PFSK-1 (cell line): Measurements from ENCODE around the gene PTPN7.

Experiments used
- FOXP2 ChIP-seq: optimal IDR thresholded peaks from 2 replicates; pipeline ENCODE3; 2011; ENCODE audit warnings: borderline replicate concordance, control low read depth, inconsistent platforms; ENCODE audit not compliant: insufficient read depth; ENCODE audit errors: extremely low read length, extremely low read depth
- POLR2AphosphoS5 ChIP-seq: IDR thresholded peaks from 2 replicates; pipeline ENCODE4 v1.6.1; 2012; ENCODE audit warnings: low read depth, mild to moderate bottlenecking, control low read depth, low read length, moderate library complexity
- SIN3A ChIP-seq: IDR thresholded peaks from 2 replicates; pipeline ENCODE4 v1.6.1; 2012; ENCODE audit warnings: mild to moderate bottlenecking, low read length, moderate library complexity, borderline replicate concordance; ENCODE audit not compliant: insufficient read depth
- TAF1 ChIP-seq: IDR thresholded peaks from 2 replicates; pipeline ENCODE4 v1.6.1; 2012; ENCODE audit warnings: low read length, control low read depth, borderline replicate concordance; ENCODE audit not compliant: insufficient read depth
- TF ChIP-seq, protein P1 (sequence below), 2 experiments: IDR thresholded peaks; 2 replicates each; pipeline versions ENCODE4 v1.6.1 to v1.8.0; 2011 to 2012; ENCODE audit warnings: low read depth in 2 of 2, low read length in 2 of 2, control low read depth in 1 of 2, inconsistent platforms in 1 of 2, mild to moderate bottlenecking in 1 of 2, moderate library complexity in 1 of 2; ENCODE audit not compliant: insufficient read depth in 1 of 2

The PTPN7 gene

GRCh38 chr1:202133496-202133895 lies 26.9 kb downstream of the PTPN7 start:
- TF ChIP-seq, protein P1, sequence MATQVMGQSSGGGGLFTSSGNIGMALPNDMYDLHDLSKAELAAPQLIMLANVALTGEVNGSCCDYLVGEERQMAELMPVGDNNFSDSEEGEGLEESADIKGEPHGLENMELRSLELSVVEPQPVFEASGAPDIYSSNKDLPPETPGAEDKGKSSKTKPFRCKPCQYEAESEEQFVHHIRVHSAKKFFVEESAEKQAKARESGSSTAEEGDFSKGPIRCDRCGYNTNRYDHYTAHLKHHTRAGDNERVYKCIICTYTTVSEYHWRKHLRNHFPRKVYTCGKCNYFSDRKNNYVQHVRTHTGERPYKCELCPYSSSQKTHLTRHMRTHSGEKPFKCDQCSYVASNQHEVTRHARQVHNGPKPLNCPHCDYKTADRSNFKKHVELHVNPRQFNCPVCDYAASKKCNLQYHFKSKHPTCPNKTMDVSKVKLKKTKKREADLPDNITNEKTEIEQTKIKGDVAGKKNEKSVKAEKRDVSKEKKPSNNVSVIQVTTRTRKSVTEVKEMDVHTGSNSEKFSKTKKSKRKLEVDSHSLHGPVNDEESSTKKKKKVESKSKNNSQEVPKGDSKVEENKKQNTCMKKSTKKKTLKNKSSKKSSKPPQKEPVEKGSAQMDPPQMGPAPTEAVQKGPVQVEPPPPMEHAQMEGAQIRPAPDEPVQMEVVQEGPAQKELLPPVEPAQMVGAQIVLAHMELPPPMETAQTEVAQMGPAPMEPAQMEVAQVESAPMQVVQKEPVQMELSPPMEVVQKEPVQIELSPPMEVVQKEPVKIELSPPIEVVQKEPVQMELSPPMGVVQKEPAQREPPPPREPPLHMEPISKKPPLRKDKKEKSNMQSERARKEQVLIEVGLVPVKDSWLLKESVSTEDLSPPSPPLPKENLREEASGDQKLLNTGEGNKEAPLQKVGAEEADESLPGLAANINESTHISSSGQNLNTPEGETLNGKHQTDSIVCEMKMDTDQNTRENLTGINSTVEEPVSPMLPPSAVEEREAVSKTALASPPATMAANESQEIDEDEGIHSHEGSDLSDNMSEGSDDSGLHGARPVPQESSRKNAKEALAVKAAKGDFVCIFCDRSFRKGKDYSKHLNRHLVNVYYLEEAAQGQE (IDR thresholded peaks at IDR 0.05; ENCODE audit: insufficient read depth in 1 of 2, low read depth in 2 of 2, low read length in 2 of 2), result no peak
- TF ChIP-seq TAF1 (no peak), POLR2AphosphoS5 (no peak), FOXP2 (no peak), SIN3A (no peak)

- TF ChIP-seq POLR2AphosphoS5 (no peak), SIN3A (no peak), TAF1 (no peak), FOXP2 (no peak)
- TF ChIP-seq, protein P1 (IDR thresholded peaks at IDR 0.05; ENCODE audit: insufficient read depth in 1 of 2, low read depth in 2 of 2, low read length in 2 of 2), result no peak
Measured at GRCh38 chr1:202133001-202133400, 27.4 kb downstream of the PTPN7 start.

DNA sequence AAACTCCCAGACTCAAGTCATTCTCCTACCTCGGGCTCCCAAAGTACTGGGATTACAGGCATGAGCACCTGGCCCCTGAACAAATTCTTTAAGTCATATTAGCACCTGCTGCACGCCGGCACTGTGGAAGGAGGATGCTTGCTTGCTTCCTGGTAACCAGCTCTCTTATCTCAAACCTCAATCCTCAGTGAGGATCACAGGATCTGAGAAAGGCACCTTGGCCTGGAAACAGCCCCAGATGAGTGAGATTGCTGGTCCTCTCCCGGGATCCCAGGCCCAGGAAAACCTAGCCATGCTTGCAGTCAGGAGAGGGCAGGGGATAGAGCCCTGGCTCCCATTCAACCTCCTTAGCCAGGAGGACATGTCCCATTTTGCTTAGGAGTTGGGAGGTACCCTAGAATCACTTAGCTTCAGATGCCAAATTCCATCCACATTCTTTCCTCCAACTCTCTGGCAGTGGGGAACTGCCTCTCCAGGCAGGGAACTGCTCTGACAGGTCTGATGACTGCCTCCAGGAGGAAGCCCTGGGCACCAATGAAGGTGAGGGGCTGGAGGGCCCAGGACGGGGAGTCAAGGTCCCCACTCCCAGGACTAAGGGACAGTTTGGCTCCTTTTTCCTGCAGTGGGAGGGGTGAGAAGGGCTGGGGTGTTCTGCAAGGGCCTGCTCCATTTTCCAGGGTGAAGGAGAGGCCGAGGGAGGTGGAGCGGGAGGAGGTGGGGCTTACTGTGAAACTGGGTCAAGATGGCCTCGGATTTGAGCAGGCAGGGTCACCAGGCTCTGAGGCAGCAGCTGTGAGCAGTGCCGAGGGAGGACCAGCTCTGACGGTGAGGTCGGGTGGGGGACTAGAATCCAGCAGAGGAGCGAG lies 28.2 kb downstream of the PTPN7 start:
- TF ChIP-seq, protein P1 (IDR thresholded peaks at IDR 0.05; ENCODE audit: insufficient read depth in 1 of 2, low read depth in 2 of 2, low read length in 2 of 2), result no peak
- TF ChIP-seq POLR2AphosphoS5 (no peak), SIN3A (no peak), TAF1 (no peak), FOXP2 (no peak)

DNA sequence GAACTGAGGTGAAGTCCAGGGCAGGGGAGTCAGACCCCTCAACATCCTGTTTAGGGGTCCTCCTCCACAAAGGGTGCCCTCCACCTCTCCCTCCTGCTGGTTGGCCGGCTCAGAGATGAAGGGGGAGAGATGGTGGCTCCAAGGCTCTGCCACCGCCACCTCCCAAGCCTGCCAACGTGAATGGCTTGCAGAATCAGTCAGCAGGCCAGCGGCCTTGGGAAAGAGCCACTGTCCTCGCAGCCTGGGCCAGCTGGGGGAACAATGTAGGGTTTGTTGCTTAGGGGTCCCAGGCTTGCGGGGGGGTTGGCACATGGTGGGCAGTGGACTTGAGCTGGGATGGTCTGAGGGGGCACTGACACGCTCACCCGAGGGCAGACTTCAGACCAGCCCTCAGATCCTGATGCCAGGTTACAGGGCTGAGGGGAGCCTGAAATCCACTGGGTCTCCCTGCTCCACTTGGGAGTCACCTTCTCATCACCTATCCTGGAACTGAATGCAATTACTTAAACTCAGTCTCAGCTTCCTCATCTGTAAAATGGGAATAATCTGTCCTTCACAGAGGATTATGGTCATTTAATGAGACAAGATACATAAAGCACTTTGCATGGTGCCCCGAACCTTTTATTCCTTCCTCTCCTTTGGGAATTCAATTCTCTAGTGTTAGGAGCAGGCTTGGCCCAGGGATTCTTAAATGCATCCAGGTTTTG lies 29.4 kb downstream of the PTPN7 start:
- no peak for TF ChIP-seq SIN3A
- no peak for TF ChIP-seq POLR2AphosphoS5
- TF ChIP-seq TAF1, result no peak
- TF ChIP-seq, protein P1 (IDR thresholded peaks at IDR 0.05; ENCODE audit: insufficient read depth in 1 of 2, low read depth in 2 of 2, low read length in 2 of 2), result no peak
- no peak for TF ChIP-seq FOXP2
